ENCODE measurements around the gene TENT5C. TPM values are rescaled to one million over a fixed set of nuclear protein-coding genes. Genes with fewer than 3 reads are reported as not detected.

Gene TENT5C
- total and polyA plus RNA-seq, 10 of the 15 experiments (the other 5 are each of a cell fraction or from before 2014, with no cell fraction given): 0.19 to 2.4 (median 0.78) TPM

DNA sequence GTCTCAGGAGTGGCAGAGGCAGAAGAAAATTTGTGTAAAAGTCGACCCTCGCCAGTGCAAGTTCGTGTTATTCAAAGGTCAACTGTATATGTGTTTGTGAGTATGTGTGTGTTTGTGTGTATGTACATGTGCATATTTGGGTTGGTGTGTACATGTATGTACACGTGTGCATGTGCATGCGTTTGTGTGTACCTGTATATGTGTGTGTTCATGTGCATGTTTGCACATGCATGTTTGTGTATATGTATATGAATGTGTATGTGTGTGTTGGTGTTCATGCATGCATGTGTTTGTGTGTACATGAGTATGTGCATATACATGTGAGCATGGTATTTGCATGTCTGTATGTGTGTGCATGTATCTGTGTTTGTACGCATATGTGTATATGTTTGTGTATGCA lies 21.7 kb upstream of the TENT5C start:
- ChIA-PET POLR2A (no interaction called here), SMC1A (ENCODE audit: uncharacterized antibody, unreplicated experiment) (no interaction called here), RAD21 (ENCODE audit: unreplicated experiment) (no interaction called here), CTCF (no interaction called here)
- Histone ChIP-seq H3K36me3 (ENCODE audit: control insufficient read depth in 2 of 2, insufficient read depth in 2 of 2, low read length in 1 of 2) (no peaks in the 10 kb centered on the region), H3K27ac (ENCODE audit: control insufficient read depth, insufficient read depth) (no peak overlapping the region), H3K4me1 (ENCODE audit: control insufficient read depth, insufficient read depth, low read length) (no peaks in the 10 kb centered on the region), H3K79me2 (ENCODE audit: control insufficient read depth, insufficient read depth, low read length) (no peaks in the 10 kb centered on the region), H3K9me3 (replicated peaks; ENCODE audit: control insufficient read depth, insufficient read depth, low read length) (no peaks in the 10 kb centered on the region), H3K9ac (ENCODE audit: control insufficient read depth, insufficient read depth, low read length) (no peak overlapping the region), H3K27me3 (replicated peaks in 1 of 2; ENCODE audit: control insufficient read depth in 2 of 2, insufficient read depth in 2 of 2, low read length in 1 of 2) (peaks cover 0 to 2% of the 10 kb centered on the region in 2 experiments; a peak in 2 of 4 replicates), H3K4me3 (no peak overlapping the region), H3K4me2 (ENCODE audit: control insufficient read depth, insufficient read depth) (no peak overlapping the region), H4K20me1 (ENCODE audit: control insufficient read depth, insufficient read depth) (0 out of 2 replicates have a peak, but pooled peaks cover 3% of the 10 kb centered on the region), H2AFZ (ENCODE audit: control insufficient read depth, low read depth, low read length) (no peak overlapping the region)
- TF ChIP-seq MXI1 (IDR thresholded peaks at IDR 0.05; ENCODE audit: low read depth, low read length) (no peak), ETV6 (conservative IDR thresholded peaks at IDR 0.05 in 1 of 2, IDR thresholded peaks at IDR 0.05 in 1 of 2; ENCODE audit: borderline replicate concordance in 1 of 2, low read depth in 1 of 2) (no peak), RCOR1 (conservative IDR thresholded peaks at IDR 0.05; ENCODE audit: low read depth, low read length) (no peak), TCF3 (IDR thresholded peaks at IDR 0.05; ENCODE audit: borderline replicate concordance, insufficient read depth, low read depth, low read length) (no peak), TBL1XR1 (IDR thresholded peaks at IDR 0.05; ENCODE audit: low read depth, low read length) (no peak)
- TF ChIP-seq, protein P1, sequence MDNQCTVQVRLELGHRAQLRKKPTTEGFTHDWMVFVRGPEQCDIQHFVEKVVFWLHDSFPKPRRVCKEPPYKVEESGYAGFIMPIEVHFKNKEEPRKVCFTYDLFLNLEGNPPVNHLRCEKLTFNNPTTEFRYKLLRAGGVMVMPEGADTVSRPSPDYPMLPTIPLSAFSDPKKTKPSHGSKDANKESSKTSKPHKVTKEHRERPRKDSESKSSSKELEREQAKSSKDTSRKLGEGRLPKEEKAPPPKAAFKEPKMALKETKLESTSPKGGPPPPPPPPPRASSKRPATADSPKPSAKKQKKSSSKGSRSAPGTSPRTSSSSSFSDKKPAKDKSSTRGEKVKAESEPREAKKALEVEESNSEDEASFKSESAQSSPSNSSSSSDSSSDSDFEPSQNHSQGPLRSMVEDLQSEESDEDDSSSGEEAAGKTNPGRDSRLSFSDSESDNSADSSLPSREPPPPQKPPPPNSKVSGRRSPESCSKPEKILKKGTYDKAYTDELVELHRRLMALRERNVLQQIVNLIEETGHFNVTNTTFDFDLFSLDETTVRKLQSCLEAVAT (IDR thresholded peaks at IDR 0.05): no peak
- DNase-seq (ENCODE audit: low read depth, low spot score) (no peak), FAIRE-seq (no peak), ATAC-seq (no peak)
- intact Hi-C loops (cut with micrococcal nuclease; ENCODE audit: unreplicated experiment) (no loop called here), in situ Hi-C loops (cut with MboI) (no loop called here)
- 62% methylated on average over 6 of the region's 6 CpGs for WGBS (ENCODE audit: insufficient coverage, insufficient replicate concordance, low lambda C conversion rate, missing lambda C conversion rate)
- no TSS peak for BruUV-seq (replicated peaks)

DNA sequence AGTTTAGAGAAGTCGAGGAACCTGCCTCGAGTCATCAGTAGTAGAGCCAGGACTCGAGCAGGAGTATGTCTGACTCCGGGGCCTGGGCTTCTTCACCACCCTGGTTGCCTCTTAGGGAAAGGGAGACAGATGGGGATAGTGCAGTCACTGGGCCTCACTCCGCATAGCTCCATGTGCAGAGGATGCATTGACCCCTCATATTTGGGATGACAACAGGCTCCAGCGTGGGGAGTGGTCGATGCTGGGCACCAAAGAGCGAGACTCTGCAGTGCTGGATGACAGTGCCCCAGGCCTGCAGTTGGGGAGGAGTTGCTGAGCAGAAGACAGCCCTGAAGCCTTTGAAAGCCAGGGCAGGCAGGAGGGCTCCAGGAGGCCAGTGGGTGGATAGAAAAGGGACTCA lies 20.8 kb upstream of the TENT5C start:
- Histone ChIP-seq H2AFZ (ENCODE audit: control insufficient read depth, low read depth, low read length) (no peak overlapping the region), H3K36me3 (ENCODE audit: control insufficient read depth in 2 of 2, insufficient read depth in 2 of 2, low read length in 1 of 2) (no peaks in the 10 kb centered on the region), H3K9ac (ENCODE audit: control insufficient read depth, insufficient read depth, low read length) (no peak overlapping the region), H3K4me3 (no peak overlapping the region), H3K79me2 (ENCODE audit: control insufficient read depth, insufficient read depth, low read length) (no peaks in the 10 kb centered on the region), H3K27me3 (replicated peaks in 1 of 2; ENCODE audit: control insufficient read depth in 2 of 2, insufficient read depth in 2 of 2, low read length in 1 of 2) (peaks cover 0 to 2% of the 10 kb centered on the region in 2 experiments; a peak in 2 of 4 replicates), H3K4me2 (ENCODE audit: control insufficient read depth, insufficient read depth) (no peak overlapping the region), H3K4me1 (ENCODE audit: control insufficient read depth, insufficient read depth, low read length) (no peaks in the 10 kb centered on the region), H3K27ac (ENCODE audit: control insufficient read depth, insufficient read depth) (no peak overlapping the region), H3K9me3 (replicated peaks; ENCODE audit: control insufficient read depth, insufficient read depth, low read length) (no peaks in the 10 kb centered on the region), H4K20me1 (ENCODE audit: control insufficient read depth, insufficient read depth) (0 out of 2 replicates have a peak, but pooled peaks cover 3% of the 10 kb centered on the region)
- no peak for FAIRE-seq
- ChIA-PET RAD21 (ENCODE audit: unreplicated experiment) (no interaction called here), POLR2A (no interaction called here), CTCF (no interaction called here), SMC1A (ENCODE audit: uncharacterized antibody, unreplicated experiment) (no interaction called here)
- in situ Hi-C loops (cut with MboI): no loop called here
- WGBS (ENCODE audit: insufficient coverage, insufficient replicate concordance, low lambda C conversion rate, missing lambda C conversion rate): 43% methylated on average over 8 of the region's 8 CpGs
- ATAC-seq: no peak
- BruUV-seq (replicated peaks): no TSS peak
- intact Hi-C loops (cut with micrococcal nuclease; ENCODE audit: unreplicated experiment): no loop called here
- DNase-seq (ENCODE audit: low read depth, low spot score): no peak
- TF ChIP-seq, protein P2, sequence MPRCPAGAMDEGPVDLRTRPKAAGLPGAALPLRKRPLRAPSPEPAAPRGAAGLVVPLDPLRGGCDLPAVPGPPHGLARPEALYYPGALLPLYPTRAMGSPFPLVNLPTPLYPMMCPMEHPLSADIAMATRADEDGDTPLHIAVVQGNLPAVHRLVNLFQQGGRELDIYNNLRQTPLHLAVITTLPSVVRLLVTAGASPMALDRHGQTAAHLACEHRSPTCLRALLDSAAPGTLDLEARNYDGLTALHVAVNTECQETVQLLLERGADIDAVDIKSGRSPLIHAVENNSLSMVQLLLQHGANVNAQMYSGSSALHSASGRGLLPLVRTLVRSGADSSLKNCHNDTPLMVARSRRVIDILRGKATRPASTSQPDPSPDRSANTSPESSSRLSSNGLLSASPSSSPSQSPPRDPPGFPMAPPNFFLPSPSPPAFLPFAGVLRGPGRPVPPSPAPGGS (IDR thresholded peaks at IDR 0.05; ENCODE audit: borderline replicate concordance, insufficient read depth, low read depth, low read length, poor library complexity, severe bottlenecking): no peak
- TF ChIP-seq, protein P3, sequence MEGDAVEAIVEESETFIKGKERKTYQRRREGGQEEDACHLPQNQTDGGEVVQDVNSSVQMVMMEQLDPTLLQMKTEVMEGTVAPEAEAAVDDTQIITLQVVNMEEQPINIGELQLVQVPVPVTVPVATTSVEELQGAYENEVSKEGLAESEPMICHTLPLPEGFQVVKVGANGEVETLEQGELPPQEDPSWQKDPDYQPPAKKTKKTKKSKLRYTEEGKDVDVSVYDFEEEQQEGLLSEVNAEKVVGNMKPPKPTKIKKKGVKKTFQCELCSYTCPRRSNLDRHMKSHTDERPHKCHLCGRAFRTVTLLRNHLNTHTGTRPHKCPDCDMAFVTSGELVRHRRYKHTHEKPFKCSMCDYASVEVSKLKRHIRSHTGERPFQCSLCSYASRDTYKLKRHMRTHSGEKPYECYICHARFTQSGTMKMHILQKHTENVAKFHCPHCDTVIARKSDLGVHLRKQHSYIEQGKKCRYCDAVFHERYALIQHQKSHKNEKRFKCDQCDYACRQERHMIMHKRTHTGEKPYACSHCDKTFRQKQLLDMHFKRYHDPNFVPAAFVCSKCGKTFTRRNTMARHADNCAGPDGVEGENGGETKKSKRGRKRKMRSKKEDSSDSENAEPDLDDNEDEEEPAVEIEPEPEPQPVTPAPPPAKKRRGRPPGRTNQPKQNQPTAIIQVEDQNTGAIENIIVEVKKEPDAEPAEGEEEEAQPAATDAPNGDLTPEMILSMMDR (IDR thresholded peaks at IDR 0.05 in 2 of 3, conservative IDR thresholded peaks at IDR 0.05 in 1 of 3; ENCODE audit: control insufficient read depth in 2 of 3, extremely low read depth in 1 of 3, insufficient read depth in 1 of 3, low read depth in 3 of 3, low read length in 3 of 3): no peak
- TF ChIP-seq CEBPB (IDR thresholded peaks at IDR 0.05; ENCODE audit: borderline replicate concordance in 1 of 2, low read depth in 2 of 2, low read length in 2 of 2): no peak
- TF ChIP-seq CREM (IDR thresholded peaks at IDR 0.05; ENCODE audit: low read depth): no peak
- TF ChIP-seq FOXM1 (IDR thresholded peaks at IDR 0.05; ENCODE audit: low read depth, low read length): no peak

Data from GM12878 (cell line).